SU-DHL-6 (cell line): ENCODE data around the gene TEKT3.

Experiments used
- H2AFZ ChIP-seq: fragments of 200-600 bp; sonication (generic); 2 replicates; pipeline ENCODE4 v1.6.1; 2014; ENCODE audit warnings: low read depth, mild to moderate bottlenecking, moderate library complexity, mixed read lengths, antibody characterized with exemption, low read length; ENCODE audit not compliant: severe bottlenecking
- H3F3A ChIP-seq: fragments of 200-600 bp; shearing (Covaris generic); 2 replicates; pipeline ENCODE4 v1.6.0; 2016; ENCODE audit warnings: antibody characterized with exemption, mild to moderate bottlenecking; ENCODE audit not compliant: insufficient read depth
- H3K27ac ChIP-seq: fragments of 200-600 bp; sonication (generic); 2 replicates; pipeline ENCODE4 v1.5.1; 2016; ENCODE audit warnings: low read depth, mild to moderate bottlenecking, low read length, moderate library complexity, mixed read lengths
- H3K27me3 ChIP-seq: fragments of 200-600 bp; sonication (generic), shearing (Covaris generic); 2 replicates; pipeline ENCODE4 v1.6.0; 2014; ENCODE audit warnings: mild to moderate bottlenecking, low read length
- H3K36me3 ChIP-seq: fragments of 200-600 bp; sonication (generic); 2 replicates; pipeline ENCODE4 v1.6.1; 2014; ENCODE audit warnings: mild to moderate bottlenecking, low read length, mixed read lengths
- H3K4me2 ChIP-seq: fragments of 300-600, 200-600 bp; shearing (Covaris generic), sonication (generic); 2 replicates; pipeline ENCODE4 v1.6.0; 2014; ENCODE audit warnings: low read length, low read depth, mild to moderate bottlenecking; ENCODE audit not compliant: poor library complexity, severe bottlenecking
- H3K4me3 ChIP-seq: fragments of 200-600 bp; sonication (generic); 2 replicates; pipeline ENCODE4 v1.5.1; 2014; ENCODE audit warnings: antibody characterized with exemption, low read length, mild to moderate bottlenecking, mixed read lengths; ENCODE audit not compliant: insufficient read depth, poor library complexity, severe bottlenecking
- H3K79me2 ChIP-seq: fragments of 200-600 bp; sonication (generic); 2 replicates; pipeline ENCODE4 v1.6.1; 2014; ENCODE audit warnings: mild to moderate bottlenecking, low read length, moderate library complexity; ENCODE audit not compliant: insufficient read depth
- H3K9ac ChIP-seq: fragments of 200-600 bp; sonication (generic); 2 replicates; pipeline ENCODE4 v1.7.0; 2014; ENCODE audit warnings: mild to moderate bottlenecking, low read length
- H3K9me2 ChIP-seq: fragments of 200-600 bp; sonication (generic); replicated peaks from 2 replicates; pipeline ENCODE4 v1.6.1; 2014; ENCODE audit warnings: low read length; ENCODE audit not compliant: insufficient read depth
- H3K9me3 ChIP-seq: fragments of 200-600 bp; sonication (generic); 2 replicates; pipeline ENCODE4 v1.6.1; 2014; ENCODE audit warnings: low read length, mixed read lengths; ENCODE audit not compliant: insufficient read depth
- H4K20me1 ChIP-seq: fragments of 200-600 bp; sonication (generic); 2 replicates; pipeline ENCODE4 v1.6.1; 2014; ENCODE audit warnings: low read depth, mild to moderate bottlenecking, antibody characterized with exemption, low read length, moderate library complexity, mixed read lengths
- EZH2phosphoT487 ChIP-seq: fragments of 200-600 bp; sonication (generic), shearing (Covaris generic); conservative IDR thresholded peaks from 2 replicates; pipeline ENCODE4 v1.6.1; 2018; ENCODE audit warnings: mild to moderate bottlenecking, antibody characterized with exemption, low read length, moderate library complexity, mixed read lengths
- TF ChIP-seq, protein P1 (sequence below): fragments of 200-600 bp; sonication (generic); IDR thresholded peaks from one replicate; pipeline ENCODE4 v1.5.1; 2017; ENCODE audit warnings: antibody characterized with exemption, mild to moderate bottlenecking, low read length, moderate library complexity; ENCODE audit not compliant: insufficient read depth, poor library complexity, severe bottlenecking

TEKT3 gene

GRCh38 chr17:15265131-15265530, 76.3 kb downstream of the TEKT3 start, which contains the start of gene PMP22:
PMP22 (minus strand) TSS chr17:15265326; CDS start chr17:15260727, 4,599 bp downstream.
- Histone ChIP-seq H3K9ac (no peak within 1 kb of the TSS), H3K9me2 (no peaks in the 10 kb centered on the region), H3K27me3 (no peaks in the 10 kb centered on the region), H2AFZ (no peak within 1 kb of the TSS), H3K79me2 (no peaks in the 10 kb centered on the region), H3F3A (no peaks in the 10 kb centered on the region), H3K27ac (no peak within 1 kb of the TSS), H3K4me2 (no peak within 1 kb of the TSS), H3K36me3 (no peaks in the 10 kb centered on the region), H4K20me1 (no peaks in the 10 kb centered on the region), H3K9me3 (no peaks in the 10 kb centered on the region), H3K4me3 (no peak within 1 kb of the TSS)
- TF ChIP-seq, protein P1, sequence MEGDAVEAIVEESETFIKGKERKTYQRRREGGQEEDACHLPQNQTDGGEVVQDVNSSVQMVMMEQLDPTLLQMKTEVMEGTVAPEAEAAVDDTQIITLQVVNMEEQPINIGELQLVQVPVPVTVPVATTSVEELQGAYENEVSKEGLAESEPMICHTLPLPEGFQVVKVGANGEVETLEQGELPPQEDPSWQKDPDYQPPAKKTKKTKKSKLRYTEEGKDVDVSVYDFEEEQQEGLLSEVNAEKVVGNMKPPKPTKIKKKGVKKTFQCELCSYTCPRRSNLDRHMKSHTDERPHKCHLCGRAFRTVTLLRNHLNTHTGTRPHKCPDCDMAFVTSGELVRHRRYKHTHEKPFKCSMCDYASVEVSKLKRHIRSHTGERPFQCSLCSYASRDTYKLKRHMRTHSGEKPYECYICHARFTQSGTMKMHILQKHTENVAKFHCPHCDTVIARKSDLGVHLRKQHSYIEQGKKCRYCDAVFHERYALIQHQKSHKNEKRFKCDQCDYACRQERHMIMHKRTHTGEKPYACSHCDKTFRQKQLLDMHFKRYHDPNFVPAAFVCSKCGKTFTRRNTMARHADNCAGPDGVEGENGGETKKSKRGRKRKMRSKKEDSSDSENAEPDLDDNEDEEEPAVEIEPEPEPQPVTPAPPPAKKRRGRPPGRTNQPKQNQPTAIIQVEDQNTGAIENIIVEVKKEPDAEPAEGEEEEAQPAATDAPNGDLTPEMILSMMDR = no peak
- no peak for TF ChIP-seq EZH2phosphoT487

GRCh38 chr17:15264542-15264941, 76.9 kb downstream of the TEKT3 start:
- H4K20me1 ChIP-seq = no peaks in the 10 kb centered on the region
- TF ChIP-seq, protein P1 = no peak
- no peak for TF ChIP-seq EZH2phosphoT487
- H3K79me2 ChIP-seq = no peaks in the 10 kb centered on the region
- no peaks in the 10 kb centered on the region for H3K9me2 ChIP-seq
- H3K9me3 ChIP-seq = no peaks in the 10 kb centered on the region
- H3K4me3 ChIP-seq = no peak overlapping the region
- no peaks in the 10 kb centered on the region for H3K27me3 ChIP-seq
- no peaks in the 10 kb centered on the region for H3F3A ChIP-seq
- H2AFZ ChIP-seq = no peak overlapping the region
- no peak overlapping the region for H3K27ac ChIP-seq
- no peak overlapping the region for H3K4me2 ChIP-seq
- no peak overlapping the region for H3K9ac ChIP-seq
- no peaks in the 10 kb centered on the region for H3K36me3 ChIP-seq

DNA sequence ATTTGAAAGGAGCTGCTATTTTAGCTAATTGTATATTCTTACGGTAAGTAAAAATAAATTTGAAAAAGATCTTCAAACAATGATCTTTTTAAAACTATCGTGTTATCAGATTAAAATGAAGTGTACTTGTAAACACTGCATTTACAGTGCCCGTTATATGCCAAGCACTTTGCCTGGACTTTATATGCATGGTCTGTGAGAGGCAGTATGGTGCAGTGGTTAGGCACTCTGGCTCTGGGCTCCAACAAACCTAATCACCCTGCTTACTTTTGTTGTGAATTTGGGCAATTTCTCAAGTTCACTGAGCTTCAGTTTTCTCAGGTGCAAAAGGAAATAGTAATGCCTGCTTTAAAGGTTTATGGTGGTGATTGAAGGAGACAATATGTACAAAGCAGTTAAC, 77.7 kb downstream of the TEKT3 start:
- H3K9me2 ChIP-seq = no peaks in the 10 kb centered on the region
- H3K27ac ChIP-seq = no peak overlapping the region
- H3K4me2 ChIP-seq = no peak overlapping the region
- no peaks in the 10 kb centered on the region for H3K36me3 ChIP-seq
- no peaks in the 10 kb centered on the region for H3K9me3 ChIP-seq
- no peak overlapping the region for H3K4me3 ChIP-seq
- H3K27me3 ChIP-seq = no peaks in the 10 kb centered on the region
- no peak overlapping the region for H3K9ac ChIP-seq
- H2AFZ ChIP-seq = no peak overlapping the region
- H3F3A ChIP-seq = no peaks in the 10 kb centered on the region
- H4K20me1 ChIP-seq = no peaks in the 10 kb centered on the region
- H3K79me2 ChIP-seq = no peaks in the 10 kb centered on the region
- no peak for TF ChIP-seq EZH2phosphoT487
- TF ChIP-seq, protein P1 = no peak

- no peaks in the 10 kb centered on the region for H3K9me2 ChIP-seq
- no peak overlapping the region for H3K9ac ChIP-seq
Measured at GRCh38 chr17:15263206-15263579, 78.2 kb downstream of the TEKT3 start.

More at GRCh38 chr17:15263206-15263579, 78.2 kb downstream of the TEKT3 start:
- H3K9me3 ChIP-seq = no peaks in the 10 kb centered on the region
- no peak overlapping the region for H3K4me3 ChIP-seq
- H4K20me1 ChIP-seq = no peaks in the 10 kb centered on the region
- H2AFZ ChIP-seq = no peak overlapping the region
- no peak overlapping the region for H3K27ac ChIP-seq
- no peaks in the 10 kb centered on the region for H3K36me3 ChIP-seq
- H3K4me2 ChIP-seq = no peak overlapping the region
- H3F3A ChIP-seq = no peaks in the 10 kb centered on the region
- no peaks in the 10 kb centered on the region for H3K79me2 ChIP-seq
- TF ChIP-seq EZH2phosphoT487 = no peak
- TF ChIP-seq, protein P1 = no peak
- no peaks in the 10 kb centered on the region for H3K27me3 ChIP-seq
